Measurements from ENCODE around the gene LITAFD.
"Not testable (repeated sequence)": the region's sequence is repeated elsewhere in the genome, so short reads cannot be mapped to it uniquely, and the experiment has no call there.

The LITAFD gene

GRCh38 chr16:8915722-8916301 lies 33.7 kb downstream of the LITAFD start:
- in situ Hi-C loops (cut with MboI; ENCODE audit: low sequenced_read_pairs) = no loop called here

GRCh38 chr16:8916541-8917225 lies 34.5 kb downstream of the LITAFD start:
- in situ Hi-C loops (cut with MboI; ENCODE audit: low sequenced_read_pairs) = no loop called here

GRCh38 chr16:8917336-8917735 lies 35.2 kb downstream of the LITAFD start:
- in situ Hi-C loops (cut with MboI; ENCODE audit: low sequenced_read_pairs) = not testable (repeated sequence)

GRCh38 chr16:8919089-8919933 lies 37.2 kb downstream of the LITAFD start:
- in situ Hi-C loops (cut with MboI; ENCODE audit: low sequenced_read_pairs) = no loop called here

- in situ Hi-C loops (cut with MboI; ENCODE audit: low sequenced_read_pairs) = no loop called here
Measured at GRCh38 chr16:8919934-8920462, 37.8 kb downstream of the LITAFD start.

- in situ Hi-C loops (cut with MboI; ENCODE audit: low sequenced_read_pairs) = no loop called here
Measured at GRCh38 chr16:8920645-8921346, 38.6 kb downstream of the LITAFD start.

- in situ Hi-C loops (cut with MboI; ENCODE audit: low sequenced_read_pairs) = no loop called here
Measured at GRCh38 chr16:8921347-8921984, 39.3 kb downstream of the LITAFD start.

- in situ Hi-C loops (cut with MboI; ENCODE audit: low sequenced_read_pairs) = no loop called here
Measured at GRCh38 chr16:8923199-8923598, 41.0 kb downstream of the LITAFD start.

- in situ Hi-C loops (cut with MboI; ENCODE audit: low sequenced_read_pairs) = no loop called here
Measured at GRCh38 chr16:8924214-8924613, 42.1 kb downstream of the LITAFD start.

- in situ Hi-C loops (cut with MboI; ENCODE audit: low sequenced_read_pairs) = no loop called here
Measured at GRCh38 chr16:8925455-8925854, 43.3 kb downstream of the LITAFD start.

- in situ Hi-C loops (cut with MboI; ENCODE audit: low sequenced_read_pairs) = no loop called here
Measured at GRCh38 chr16:8926827-8927226, 44.7 kb downstream of the LITAFD start.

GRCh38 chr16:8928467-8928957 lies 46.4 kb downstream of the LITAFD start:
- in situ Hi-C loops (cut with MboI; ENCODE audit: low sequenced_read_pairs) = no loop called here

- in situ Hi-C loops (cut with MboI; ENCODE audit: low sequenced_read_pairs) = no loop called here
Measured at GRCh38 chr16:8929086-8929748, 47.1 kb downstream of the LITAFD start.

- in situ Hi-C loops (cut with MboI; ENCODE audit: low sequenced_read_pairs) = no loop called here
Measured at GRCh38 chr16:8931859-8932258, 49.7 kb downstream of the LITAFD start.

- in situ Hi-C loops (cut with MboI; ENCODE audit: low sequenced_read_pairs) = no loop called here
Measured at GRCh38 chr16:8934601-8935000, 52.5 kb downstream of the LITAFD start.

Measured in HL-60/S4 treated with retinoic acid at 250 ng/mL for 4 days and 3 days (cell line).